GF-D8 (cell line): ENCODE data around the gene ZBTB6.
A peak's percentile ranks its signal among the peaks of the same experiment; 100 is the strongest.

Source experiments
- DNase-seq: peaks from one replicate; lab custom pipeline; 2025; lab: John Stamatoyannopoulos, UW

Gene ZBTB6

DNA sequence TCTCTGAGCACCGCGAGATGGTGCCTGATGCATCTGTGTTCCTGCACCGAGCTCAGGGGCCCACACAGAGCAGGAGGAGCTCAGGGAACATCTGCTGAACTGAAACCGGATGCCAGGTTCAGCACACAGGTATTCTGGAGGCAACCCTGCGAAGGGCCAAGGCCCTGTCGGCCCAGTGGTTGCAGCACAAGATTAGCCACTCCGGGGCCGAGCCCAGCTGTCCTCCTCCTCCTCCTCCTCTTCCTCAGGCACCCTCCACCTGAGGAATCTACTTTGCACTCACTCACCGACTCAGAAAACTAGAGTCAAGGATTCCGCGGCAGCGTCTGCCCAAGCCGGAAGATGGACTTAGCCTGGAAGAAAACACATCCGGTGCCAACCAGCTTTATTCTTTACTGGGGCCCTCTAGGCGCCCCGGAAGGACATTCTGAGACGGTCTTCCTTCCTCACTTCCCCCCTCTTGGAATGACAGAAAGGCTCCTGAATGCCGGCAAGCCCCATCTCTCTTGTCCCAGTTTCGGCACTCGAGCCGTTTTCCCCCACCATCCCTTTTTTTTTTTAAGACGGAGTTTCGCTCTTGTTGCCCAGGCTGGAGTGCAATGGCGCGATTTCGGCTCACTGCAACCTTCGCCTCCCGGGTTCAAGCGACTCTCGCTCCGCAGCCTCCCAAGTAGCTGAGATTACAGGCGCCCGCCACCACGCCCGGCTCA is at the start of gene ZBTB6:
Gene ZBTB6 (minus strand): TSS at position 360 of the 710 bp plus-strand sequence. CDS start 1,251 bp downstream, outside the sequence.
- peak; percentile 59 for DNase-seq

GRCh38 chr9:122961139-122961538 is 48.0 kb upstream of the ZBTB6 start:
- no peak for DNase-seq

- DNase-seq, result no peak
Observed at GRCh38 chr9:122955961-122956360, 42.8 kb upstream of the ZBTB6 start.

DNA sequence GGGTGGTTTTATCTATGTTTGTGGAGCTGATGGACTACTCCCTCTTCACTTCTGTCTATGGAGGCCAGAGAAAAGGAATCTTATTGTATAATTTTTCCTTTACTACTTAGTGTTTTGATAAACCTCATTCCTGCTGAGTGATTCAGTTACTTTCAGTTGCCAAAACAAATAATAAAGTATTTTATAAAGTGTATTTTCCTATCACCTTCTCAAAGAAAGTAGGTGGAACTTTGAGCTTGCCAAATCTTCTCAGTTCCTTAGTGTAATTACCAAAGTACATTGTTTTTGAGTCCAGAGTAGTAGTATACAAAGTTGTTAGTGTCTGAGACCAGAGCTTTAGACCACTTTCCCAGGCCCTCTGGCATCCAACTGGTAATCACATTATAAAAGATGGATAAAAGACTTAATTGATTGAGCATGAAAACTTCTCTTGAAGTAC is 41.1 kb upstream of the ZBTB6 start:
- no peak for DNase-seq

GRCh38 chr9:122951056-122951455 is 37.9 kb upstream of the ZBTB6 start:
- no peak for DNase-seq

- DNase-seq, result no peak
Observed at GRCh38 chr9:122950263-122950662, 37.1 kb upstream of the ZBTB6 start.

DNA sequence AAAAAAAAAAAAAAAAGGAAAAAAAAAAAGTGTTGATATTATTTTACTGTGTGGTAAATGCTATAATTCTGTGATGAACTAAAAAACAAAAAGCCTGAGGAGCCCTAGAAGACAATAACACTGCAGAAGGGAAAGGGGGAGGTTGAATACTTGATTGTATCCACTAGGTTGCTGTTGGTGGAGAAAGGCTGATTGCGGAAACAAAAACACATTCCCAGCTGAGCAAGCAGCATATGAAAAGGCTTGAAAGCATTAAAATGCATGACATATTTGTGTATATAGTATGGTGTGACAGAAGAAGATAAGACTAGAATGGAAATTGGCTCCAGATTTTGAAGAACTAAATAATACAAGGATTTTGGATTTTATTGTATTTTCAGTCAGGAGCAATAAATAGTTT is 36.6 kb upstream of the ZBTB6 start:
- DNase-seq, result no peak

DNA sequence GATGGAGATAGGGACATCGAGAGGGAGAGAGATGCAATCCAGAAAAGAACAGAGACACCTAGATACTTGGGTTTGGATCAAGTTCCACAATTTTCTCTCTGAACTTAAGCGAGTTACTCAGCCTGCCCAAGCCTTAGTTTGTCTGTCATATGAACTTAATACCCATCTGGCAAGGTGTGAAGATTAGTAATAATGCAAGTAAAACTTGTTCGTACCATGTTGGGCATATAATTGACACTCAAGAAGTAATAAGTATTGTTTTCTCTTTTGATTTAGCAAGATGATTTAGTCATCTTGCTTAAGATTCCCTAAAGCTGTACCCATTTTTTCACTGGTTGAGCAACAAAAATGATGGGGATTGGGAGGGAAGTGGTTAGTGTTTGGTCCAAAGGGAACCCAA is 35.2 kb upstream of the ZBTB6 start:
- DNase-seq, result no peak

- DNase-seq, result no peak
Observed at GRCh38 chr9:122946461-122947005, 33.4 kb upstream of the ZBTB6 start.

GRCh38 chr9:122944960-122945888 is 32.1 kb upstream of the ZBTB6 start:
- no peak for DNase-seq

DNA sequence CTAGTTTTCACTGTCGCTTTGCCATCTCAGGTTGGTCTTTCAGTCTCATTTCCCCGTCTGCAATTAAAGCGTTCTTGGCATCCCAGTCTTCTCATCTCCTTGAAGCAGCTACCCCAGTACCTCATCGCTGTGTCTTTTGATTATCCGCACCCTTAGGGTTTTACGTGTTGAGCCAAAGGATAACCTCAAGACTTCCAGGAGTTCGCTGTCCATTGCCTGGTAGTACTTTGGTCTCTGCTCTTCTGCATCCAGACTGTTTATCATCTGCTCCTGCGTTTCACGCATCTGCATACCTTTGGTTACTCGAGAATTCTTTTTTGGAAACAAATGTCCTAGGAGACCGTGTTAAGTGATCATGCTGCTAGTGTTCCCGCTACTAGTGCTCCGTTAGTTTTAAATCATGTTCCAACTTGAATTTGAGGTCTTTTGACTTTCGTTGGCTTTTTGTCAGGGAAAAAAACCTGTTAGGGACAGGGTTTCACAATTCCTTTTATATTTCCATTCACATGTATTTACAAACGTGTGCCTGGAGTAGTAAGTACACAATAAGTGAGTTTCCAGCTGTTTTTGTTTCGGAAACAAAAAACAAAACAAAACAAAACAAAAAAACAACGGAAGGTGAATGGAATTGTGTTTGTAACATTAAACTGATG is 28.6 kb upstream of the ZBTB6 start:
- DNase-seq, result no peak

- peak; percentile 93 for DNase-seq
Observed at GRCh38 chr9:122940749-122941581, 27.8 kb upstream of the ZBTB6 start, which contains the start of gene RABGAP1. RABGAP1 (plus strand) TSS chr9:122941020; CDS start chr9:122957060, 16,040 bp downstream.

DNA sequence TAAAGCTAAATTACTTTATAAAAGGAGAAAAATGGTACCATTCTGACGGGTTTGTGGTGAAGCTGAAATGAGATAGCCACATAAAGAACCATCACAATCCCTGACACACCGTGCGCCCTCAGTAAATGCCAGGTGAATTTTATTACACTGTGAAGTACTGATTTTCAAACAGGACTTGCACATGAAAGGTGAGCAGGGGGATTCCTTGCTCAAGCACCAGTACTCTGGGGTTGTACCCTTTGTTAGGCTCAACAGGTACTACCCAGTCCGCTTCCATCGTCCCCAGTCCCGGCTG is 27.3 kb upstream of the ZBTB6 start:
- DNase-seq, result no peak

DNA sequence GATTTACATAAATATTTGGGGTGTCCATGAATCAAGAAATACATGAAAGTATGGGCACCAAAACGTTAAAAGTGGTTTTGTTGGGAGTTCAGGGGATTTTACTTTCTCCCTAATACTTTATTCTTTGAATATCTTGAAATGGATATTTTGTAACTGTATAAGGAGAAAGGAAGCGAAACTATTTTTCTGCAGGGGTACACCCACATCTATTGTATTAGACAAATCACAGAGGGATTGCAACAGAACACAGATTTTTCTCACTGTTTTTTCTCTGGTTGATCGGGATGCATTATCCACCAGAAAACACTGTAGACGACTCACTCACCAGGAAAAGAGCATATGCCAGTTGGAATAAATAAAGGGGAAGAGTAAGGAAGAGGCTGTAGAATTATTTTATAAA is 26.5 kb upstream of the ZBTB6 start:
- DNase-seq, result no peak

- no peak for DNase-seq
Observed at GRCh38 chr9:122936883-122937282, 23.8 kb upstream of the ZBTB6 start.

DNA sequence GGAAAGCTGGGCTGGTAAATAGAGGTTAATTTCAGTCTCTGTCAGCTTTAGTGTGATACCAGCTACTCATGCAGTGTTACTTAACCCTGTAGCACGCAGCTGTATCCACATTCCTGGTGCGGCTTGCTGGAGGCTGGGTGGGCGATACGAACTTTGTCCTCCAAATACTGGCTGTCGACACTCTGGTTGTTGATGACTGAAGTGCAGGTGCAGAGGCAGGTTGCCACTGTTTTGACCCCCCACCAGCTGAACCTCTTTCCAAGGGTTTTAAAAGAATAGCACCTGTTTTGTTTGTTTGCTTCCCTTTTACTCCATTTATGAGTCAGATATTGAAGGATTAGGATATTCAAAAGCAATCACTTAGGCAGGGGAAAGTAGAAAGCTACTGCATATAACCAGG is 23.3 kb upstream of the ZBTB6 start:
- no peak for DNase-seq

DNA sequence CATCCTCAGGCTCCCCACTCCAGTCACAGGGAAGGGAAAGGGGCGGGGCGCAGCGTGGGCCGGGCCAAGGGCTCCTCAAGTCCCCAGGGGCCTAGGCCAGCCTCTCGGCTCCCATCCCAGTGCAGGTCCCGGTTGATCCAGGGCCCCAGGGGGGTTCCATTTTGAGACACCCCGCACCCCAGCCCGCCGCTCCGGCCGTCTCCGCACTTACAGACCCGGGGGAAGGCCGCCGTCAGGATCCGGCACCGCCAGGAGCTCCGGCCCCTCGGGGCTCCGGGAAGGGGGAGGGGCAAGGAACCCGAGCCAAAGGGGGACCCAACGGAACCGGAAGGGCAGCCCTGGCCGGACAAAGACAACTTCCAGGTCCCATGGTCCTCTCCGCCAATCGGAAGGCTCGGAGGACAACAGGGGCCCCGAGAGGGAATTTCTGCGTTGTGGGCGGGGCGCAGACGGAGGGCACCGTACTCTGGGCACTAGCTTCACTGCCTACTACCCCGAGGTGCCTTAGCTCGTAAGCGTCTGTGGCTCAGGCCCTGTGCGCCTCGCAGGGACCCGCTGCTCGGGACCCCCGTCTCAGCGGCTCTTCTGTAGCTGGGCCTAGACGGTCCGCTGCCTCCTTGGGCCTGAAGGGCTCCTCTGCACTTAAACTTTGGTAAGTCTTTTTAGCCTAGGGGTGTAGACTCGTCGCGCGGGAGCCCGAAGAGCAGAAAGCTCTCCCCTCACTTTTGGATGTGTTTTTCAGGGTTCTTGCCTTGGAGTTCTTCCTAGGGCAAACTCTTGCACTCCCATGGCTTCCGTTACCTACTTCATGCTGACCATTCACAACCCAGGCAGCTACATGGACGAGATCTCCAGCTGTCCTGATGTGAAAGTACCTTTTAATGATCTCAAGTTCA is 18.4 kb upstream of the ZBTB6 start, which contains the start of gene ZBTB26:
Gene ZBTB26 (minus strand): TSS at position 287 of the 896 bp plus-strand sequence. CDS start 11,578 bp downstream, outside the sequence.
- DNase-seq, result peak; percentile 86

DNA sequence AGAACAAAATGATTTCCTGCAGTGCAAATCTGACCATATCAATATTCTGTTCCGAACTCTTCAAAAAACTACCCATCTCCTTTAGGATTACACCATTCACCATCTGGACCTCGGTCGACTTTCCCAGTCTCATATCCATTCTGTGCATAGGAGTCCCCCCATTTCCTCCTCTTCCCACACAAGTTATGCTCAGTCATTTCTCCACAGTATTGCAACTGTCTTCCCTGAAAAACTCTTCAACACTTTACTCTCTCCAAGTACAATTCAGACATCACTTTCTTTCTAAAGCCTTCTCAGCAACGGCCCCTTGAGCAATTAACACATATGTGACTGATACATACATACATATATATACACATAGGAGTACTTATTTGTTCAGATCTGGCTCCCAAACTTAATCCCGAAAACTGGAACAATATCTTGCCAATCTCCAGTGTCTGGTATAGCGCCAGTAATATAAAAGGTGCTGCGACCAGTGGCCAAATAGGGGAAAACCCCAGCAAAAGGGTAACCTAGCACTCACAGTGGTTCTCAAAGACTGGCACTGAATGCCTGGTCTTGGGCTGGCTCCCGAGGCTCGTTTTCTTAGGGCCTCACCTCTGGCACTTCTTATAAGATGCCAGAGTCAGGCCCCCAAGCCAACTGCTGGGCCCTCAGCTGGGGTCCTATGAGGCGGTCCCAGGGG is 17.6 kb upstream of the ZBTB6 start:
- no peak for DNase-seq

- DNase-seq, result no peak
Observed at GRCh38 chr9:122929796-122930354, 16.8 kb upstream of the ZBTB6 start.
